ENCODE measurements around the gene COMP.
"Not testable (repeated sequence)": the region's sequence is repeated elsewhere in the genome, so short reads cannot be mapped to it uniquely, and the experiment has no call there.

The COMP gene

DNA sequence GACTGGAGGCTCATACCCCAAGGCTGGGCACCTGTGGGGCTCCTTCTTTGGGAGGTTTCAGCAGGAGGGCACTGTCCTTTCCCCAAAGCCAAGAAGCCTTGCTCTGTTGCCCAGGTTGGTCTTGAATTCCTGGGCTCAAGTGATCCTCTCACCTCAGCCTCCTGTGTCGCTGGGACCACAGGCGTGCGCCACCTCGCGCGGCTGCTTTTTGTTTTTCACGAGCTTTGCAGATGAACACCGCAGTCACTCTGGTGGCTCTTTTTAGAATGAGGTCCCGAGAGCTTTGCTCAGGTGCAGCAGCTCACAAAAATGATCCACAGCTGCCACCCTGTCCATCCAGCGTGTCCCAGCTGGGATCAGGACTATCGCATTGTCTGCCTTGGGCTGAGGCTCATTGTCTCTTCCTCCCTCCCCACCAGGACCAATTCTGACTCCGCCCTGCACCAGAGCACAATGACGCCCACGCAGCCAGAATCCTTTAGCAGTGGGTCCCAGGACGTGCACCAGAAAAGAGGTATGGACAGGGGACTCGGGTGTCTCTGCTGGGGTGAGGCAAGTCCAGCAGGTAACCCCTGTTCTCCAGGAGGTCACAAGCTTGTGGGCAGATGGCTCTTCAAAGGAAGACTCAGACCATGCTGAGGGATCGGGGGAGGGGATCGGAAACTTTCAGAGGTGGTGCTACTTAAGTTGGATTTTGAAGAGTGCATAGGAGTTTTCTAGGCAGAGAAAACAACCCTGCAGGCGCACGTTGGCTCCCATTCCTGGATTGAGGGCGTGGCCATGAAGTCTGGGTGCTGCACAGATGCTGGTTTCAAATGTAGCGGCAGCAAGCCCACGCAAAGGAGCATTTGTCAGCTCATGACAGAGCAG lies 41.5 kb downstream of the COMP start:
- in situ Hi-C loops (cut with MboI; ENCODE audit: low sequenced_read_pairs) = no loop called here

DNA sequence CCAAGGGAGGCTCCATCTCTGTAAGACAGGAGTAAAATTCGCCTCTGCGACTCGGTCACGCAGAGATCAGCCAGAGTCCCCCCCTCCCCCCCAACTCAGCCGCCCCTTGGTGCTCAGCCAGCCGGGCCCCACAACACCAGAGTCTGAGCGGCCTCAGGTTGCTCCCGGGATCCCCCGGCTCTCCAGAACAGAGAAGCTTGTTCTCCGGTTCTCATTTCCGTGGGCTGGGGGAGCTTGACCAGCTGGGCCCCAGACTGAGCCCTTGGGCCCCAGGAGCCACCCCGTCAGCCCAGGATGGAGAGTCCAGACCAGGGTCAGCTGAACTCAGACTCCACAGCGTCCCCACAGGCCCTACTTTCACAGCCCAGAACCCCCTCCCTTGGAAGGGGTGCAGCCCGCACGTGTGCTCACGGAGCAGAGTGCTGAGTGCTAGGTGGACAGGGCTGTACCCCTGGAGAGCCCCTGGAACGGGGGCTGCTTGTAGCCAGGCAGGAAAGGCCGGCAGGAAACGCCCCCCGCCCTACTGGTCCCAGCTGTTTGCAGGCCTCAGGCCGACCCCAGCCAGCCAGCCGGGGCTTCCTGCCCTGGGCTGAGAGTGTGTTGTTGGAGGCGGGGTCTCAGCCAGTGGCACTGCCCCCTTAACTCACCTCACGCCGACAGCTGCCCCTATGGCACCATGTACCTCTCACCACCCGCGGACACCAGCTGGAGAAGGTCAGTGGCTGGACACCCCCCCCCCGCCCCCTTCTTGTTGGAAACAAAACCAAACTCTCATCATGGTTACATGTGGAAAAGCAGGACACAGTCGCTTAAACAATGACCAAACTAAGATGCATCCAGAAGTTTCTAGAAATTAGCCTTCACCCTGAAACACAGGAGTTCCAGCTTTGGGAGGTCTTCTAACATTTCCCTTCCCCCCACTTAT lies 44.4 kb downstream of the COMP start:
- in situ Hi-C loops (cut with MboI; ENCODE audit: low sequenced_read_pairs) = no loop called here

DNA sequence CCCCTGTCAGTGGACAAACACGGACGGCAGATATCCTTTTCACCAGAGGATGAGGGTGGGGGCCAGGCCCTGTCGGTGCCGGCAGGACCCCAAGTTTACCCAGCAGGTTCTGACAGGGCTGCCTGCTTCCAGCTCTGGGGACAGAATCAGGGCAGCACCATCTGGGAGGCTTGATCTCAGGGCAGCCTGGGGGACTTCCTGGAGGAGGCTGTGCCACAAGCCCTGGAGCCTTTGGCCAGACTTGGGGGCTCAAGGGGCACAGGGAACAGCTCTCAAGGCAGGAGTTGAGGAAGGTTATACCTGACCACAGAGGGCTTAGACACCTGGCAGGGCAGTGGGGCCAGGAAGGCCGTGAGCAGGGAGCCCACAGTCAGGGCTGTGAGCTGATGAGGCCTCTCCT lies 45.2 kb downstream of the COMP start:
- in situ Hi-C loops (cut with MboI; ENCODE audit: low sequenced_read_pairs) = no loop called here

DNA sequence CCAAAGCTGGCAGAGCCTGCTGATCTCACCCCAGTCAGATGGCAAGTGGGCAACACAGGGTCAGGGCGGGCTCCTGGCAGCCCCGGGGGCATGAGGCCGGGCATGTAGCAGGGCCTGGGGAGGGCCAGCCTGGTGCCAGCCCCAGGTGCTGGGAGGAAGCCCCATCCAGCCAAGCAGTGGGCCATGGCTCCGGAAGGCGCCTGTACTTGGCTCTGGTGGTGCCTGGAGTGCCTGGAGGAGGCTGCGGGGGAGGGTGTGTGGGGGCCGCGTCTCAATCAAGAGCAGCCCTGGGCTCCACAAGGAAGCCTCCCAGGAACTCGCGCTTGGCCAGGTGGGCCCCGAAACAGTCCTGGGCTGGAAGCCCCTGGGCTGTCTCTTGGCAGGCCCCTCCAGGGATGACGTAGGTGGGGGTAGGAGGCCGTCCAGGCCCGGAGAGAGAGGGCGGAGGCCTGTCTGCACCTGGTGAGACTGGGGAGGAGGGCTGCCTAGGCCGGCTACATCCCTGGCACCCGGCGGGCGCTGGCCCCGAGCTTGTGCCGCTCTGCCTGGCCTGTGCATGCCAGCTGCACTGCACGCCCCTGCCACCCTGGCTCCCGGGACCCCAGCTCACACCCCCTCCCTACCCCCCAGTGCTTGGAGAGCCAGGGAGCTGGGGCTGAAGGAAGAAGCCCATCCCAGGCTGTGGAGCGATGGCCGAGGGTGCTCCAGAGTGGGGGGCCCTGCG lies 45.9 kb downstream of the COMP start:
- in situ Hi-C loops (cut with MboI; ENCODE audit: low sequenced_read_pairs) = no loop called here

DNA sequence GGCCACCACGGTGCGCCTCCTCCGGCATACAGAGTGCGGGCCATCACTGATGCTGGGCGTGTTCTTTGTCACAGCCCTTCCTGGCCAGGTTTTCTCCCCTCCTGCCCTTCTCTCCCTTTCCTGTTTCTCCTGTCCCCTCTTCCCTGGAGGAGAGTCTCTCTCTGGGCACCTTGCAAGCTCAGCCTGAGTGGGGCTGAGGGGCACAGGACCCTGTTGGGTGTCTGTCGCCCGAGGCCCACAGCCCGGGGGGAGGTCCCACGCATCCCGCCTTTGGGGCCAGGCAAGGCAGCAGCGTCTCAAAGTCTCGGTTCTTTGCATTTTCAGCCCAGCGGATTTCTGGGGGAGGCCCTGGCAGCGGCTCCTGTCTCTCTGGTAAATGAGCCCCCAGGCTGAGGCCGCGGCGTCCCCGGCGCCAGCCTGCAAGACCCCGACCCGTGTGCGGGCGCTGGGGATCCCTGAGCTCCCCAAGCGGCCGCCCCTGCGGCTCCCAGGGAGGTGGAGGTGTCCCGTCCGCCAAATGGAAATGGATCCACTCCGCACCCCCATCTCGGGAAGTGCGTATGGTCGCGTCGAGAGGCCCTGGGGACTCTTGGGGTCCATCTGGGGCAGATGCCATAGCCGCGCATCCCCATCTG lies 47.2 kb downstream of the COMP start:
- in situ Hi-C loops (cut with MboI; ENCODE audit: low sequenced_read_pairs) = no loop called here

DNA sequence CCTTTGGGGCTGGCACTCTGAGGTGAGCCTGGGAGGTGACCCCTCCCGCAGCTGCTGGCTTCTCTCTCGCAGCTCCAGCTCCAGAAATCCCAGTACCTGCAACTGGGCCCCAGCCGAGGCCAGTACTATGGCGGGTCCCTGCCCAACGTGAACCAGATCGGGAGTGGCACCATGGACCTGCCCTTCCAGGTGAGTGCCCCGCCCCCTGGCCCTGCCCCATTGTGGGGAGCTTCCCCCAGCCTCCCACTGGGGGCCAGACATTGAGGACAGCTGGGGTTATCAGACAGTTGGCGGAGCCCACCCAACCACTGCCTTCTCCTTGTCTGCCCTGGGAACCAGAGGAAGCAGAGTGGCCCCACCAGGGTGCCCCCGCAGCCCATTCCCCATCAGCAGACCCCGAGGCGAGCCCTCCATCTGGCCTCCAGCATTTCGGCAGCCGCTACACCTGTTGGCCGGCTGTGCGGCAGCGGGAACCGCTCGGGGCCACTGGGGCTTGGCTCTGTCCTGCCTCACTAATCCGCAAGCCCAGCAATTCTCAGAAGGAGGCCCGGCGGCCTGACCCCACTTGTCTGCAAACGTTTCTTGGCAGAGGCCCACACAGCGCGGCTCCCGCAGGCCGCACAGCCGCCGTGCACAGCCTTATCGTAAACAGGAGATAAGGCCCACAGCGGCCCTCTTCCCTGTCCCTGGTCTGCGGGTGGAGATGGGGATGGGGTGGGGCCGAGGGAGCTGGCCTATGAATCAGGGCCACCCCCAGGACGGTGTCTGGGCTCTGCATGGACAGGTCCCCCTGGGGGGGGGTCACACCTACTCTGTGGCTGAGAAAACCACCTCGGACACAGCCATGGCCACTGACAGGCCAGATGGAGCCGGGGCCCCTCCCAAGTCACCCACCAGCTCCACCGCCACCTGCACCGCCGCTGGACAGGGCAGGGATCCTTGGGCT lies 48.0 kb downstream of the COMP start:
- in situ Hi-C loops (cut with MboI; ENCODE audit: low sequenced_read_pairs) = no loop called here

DNA sequence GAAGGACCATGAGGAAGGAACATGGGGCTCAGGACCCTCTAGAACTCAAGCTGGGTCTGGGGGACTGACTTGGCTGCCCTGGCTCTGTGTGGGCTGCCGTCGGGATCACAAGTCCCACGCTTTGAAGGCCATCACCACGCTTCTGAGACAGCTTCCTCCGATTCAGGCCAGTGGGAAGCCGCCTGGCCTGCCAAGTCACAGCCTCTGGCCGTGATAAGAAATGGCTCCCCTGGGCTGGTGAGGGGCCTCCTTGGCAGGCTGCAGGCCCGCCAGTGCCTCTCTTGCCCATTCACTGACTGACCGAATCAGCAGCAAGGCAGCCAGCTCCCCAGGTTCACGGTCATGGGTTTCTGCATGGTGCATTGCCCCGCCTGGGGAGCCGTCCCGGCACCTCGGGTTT lies 48.8 kb downstream of the COMP start:
- in situ Hi-C loops (cut with MboI; ENCODE audit: low sequenced_read_pairs) = no loop called here

DNA sequence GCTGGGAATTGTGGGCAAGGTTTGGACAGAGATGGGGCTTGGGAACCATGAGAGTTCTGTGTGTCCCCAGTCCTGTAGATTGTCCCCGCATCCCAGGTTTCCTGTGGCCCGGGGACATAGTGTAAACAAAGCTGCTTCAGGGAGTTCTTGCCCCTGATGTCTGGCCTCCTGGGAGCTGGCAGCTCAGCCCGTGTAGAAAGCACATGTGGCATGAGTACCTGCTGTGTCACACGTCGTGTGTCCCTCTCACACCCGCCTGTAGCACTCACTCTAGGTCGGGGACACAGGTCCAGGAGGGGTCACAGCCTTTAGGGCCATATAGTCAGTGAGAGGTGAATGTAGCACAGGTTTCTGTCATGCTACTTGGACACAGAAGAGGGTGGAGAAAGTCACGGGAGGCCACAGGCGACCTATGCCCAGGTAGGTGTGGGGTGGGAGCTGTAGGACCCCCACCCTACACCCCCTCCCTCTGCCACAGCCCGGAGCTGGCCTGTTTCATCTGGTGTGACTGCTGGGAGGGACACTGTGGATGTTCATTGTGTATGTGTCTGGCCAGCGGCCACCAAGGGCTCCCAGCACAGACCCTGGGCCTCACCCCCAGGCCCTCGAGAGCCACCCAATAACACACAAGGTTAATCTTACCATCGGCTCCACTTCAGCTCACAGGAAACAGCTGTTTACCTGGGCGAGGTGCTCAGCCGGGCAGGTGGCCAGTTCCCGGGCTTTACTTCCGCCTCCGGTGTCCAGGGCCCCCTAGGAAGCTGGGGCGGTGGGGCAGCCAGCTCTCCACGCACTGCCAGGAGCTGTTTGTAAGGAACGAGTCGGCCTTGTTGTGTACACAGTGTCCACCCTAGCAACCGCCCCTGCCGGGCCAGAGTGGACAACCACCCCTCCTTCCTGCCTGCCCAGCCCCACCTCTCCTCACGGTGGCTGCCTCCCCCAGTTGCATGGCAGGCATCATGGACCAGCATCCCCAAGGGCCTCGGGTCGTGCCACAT lies 49.7 kb downstream of the COMP start:
- in situ Hi-C loops (cut with MboI; ENCODE audit: low sequenced_read_pairs) = no loop called here

DNA sequence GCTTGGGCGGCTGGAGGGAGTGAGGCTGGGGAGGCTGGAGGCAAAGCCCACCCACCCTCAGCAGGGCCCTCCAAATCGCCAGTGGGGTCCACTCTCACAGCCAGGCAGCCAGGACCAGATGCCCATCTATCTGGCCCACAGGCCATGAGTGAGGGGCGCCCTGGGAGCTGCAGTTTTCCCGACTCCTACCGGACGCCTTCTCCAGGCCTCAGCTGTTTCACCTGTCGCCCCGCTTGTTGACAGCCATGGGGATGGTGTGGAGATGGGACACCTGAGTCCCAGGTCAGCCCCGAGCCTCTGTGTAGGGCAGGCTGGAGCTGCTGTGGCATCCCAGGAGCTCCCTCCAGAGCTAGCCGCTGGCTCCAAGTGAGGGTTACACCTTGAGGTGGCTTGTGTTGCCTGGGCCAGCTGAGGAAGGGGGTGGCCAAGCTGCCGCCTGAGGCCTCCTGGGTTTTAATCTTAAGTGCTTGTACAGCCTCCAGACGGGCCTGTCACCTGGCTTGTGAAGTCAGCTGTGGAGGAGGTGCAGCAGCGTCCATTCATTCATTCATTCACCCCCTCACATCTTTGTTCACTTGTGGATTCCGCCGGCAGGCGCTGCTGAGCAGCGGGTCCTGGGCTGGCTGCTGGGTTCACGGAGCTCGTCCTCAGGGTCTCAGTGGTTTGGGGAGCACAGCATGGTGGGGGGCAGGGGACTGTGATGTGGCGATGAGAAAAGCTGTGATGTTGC lies 52.0 kb downstream of the COMP start:
- in situ Hi-C loops (cut with MboI; ENCODE audit: low sequenced_read_pairs) = no loop called here

DNA sequence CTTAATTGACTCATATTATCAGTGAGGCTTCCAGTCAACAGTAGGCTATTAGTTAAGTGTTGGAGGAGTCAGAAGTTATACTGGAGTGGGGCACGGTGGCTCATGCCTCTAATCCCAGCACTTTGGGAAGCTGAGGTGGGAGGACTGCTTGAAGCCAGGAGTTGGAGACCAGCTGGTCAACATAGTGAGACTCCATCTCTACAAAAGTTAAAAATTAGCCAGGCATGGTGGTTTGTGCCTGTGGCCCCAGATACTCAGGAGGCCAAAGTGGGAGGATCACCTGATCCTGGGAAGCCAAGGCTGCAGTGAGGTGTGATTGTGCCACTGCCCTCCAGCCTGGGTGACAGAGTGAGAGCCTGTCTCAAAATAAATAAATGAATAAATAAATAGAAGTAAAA lies 53.2 kb downstream of the COMP start:
- in situ Hi-C loops (cut with MboI; ENCODE audit: low sequenced_read_pairs) = no loop called here

DNA sequence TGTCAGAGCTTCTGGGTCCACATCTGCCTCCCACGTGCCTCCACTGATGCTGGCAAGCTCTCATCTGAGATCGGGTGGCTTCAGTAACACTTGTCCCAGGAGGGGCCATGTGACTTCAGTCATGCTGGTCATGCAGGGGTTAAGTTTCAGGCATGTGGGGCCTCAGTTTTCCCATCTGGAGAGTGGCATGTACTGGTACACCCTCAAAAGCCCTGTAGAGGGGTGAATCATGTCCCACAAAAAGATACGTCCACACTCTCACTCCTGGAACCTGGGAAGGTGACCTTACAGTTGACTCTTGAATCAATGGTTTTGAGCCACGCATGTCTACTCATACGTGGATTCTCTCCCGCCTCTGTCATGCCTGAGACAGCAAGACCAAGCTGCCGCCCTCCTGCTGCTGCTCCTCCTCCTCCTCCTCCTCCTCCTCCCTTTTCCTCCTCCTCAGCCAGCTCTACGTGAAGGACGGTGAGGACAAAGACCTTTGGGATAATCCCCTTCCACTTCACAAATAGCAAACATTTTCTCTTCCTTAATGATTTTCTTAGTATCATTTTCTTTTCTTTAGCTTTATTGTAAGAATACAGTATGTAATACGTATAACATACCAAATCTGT lies 53.7 kb downstream of the COMP start:
- in situ Hi-C loops (cut with MboI; ENCODE audit: low sequenced_read_pairs) = no loop called here

DNA sequence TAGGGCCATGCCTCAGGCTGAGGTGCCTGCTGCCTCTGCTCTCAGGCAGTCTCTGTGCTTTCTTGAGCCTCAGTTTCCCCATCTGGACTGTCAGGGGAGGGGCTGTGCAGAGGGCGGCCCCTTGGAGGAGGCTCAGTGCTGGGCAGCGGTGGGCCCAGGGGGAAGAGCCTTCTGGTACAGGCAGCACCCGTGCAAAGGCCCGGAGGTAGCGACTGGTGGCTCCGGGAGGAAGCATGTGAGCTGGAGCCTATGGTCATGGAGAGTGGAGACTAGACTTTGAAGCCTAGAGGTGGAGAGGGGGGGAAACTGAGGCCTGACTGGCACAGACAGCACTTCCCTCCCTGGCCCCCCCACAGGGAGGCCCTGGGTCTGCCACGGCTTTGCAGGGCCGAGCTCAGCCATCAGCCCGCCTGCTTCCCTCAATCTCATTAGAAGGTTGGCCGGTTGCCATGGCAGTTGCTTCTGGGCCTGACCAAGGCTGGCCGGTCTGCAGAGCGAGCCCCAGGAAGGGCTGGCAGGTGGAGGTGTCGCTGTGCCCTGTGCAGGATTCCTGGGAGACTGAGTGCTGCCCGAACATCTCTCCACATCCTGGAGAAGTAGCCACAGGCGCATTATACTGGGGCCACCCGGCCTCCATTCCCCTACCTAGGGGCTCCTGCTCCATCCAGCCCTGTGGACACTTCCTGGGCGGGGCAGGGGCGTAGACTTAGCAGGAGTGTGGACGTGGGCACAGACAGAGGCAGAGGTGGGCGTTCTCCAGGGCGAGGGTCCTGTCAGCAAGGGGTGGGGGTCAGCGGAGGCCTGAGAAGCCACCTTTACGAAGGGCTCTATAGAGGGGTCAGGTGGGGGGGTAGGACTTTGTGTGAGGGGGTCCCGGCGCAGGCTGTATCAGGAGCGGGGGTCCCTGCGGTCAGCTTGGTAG lies 54.4 kb downstream of the COMP start:
- in situ Hi-C loops (cut with MboI; ENCODE audit: low sequenced_read_pairs) = no loop called here

DNA sequence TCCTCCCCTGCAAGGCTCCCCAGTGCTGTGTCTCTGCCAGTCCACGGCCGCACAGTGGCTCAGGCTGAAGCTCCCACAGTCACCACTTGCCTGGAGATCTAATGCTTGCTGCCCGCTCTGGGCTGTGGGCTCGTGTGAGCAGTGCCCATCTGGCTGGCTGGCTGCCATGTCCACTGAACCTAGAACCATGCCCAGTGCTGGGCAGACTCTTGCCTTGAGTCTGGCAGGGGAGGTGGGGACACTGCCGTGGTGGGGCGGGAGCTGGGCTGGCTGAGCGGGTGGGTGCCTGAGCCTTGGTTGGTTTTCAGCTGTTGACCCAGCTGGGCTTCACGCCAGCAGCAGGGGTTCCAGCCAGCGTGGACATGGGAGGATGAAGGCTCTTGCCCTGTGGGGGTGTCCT lies 55.4 kb downstream of the COMP start:
- in situ Hi-C loops (cut with MboI; ENCODE audit: low sequenced_read_pairs) = no loop called here

DNA sequence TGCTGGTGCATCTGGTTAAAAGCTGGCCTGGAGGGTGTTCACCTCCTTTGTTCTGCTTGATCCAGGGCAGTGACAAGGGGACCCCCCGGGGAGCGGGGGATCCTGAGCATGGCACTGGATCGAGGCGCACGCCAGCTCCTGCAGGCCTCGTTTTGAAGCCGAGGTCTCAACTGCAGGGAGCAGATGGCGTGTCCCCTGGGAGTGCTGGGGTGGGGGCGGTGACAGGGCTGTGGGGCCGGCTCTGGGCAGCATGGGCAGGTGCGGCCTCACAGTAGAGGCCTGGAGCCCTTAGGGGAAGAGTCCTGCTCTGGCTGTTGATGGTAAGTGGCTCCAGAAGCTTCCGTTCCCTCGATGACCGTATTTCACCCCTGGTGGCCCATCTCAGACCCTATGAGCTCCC lies 55.8 kb downstream of the COMP start:
- in situ Hi-C loops (cut with MboI; ENCODE audit: low sequenced_read_pairs) = no loop called here

DNA sequence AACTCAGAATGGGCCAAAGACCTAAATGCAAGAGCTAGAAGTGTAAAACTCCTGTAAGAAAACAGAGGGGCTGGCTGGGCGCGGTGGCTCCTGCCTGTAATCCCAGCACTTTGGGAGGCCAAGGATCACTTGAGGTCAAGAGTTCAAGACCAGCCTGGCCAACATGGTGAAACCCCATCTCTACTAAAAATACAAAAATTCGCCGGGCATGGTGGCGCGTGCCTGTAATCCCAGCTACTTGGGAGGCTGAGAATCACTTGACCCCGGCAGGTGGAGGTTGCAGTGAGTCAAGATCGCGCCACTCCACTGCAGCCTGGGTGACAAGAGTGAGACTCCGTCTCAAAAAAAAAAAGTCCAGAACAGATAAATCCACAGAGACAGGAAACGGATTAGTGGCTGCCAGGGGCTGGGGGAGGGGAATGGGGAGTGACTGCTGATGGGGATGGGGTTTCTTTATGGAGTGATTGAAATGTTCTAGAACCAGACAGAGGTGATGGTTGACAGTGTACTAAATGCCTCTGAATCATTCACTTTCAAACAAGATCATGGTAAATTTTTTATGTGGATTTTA lies 57.3 kb downstream of the COMP start:
- in situ Hi-C loops (cut with MboI; ENCODE audit: low sequenced_read_pairs) = not testable (repeated sequence)

DNA sequence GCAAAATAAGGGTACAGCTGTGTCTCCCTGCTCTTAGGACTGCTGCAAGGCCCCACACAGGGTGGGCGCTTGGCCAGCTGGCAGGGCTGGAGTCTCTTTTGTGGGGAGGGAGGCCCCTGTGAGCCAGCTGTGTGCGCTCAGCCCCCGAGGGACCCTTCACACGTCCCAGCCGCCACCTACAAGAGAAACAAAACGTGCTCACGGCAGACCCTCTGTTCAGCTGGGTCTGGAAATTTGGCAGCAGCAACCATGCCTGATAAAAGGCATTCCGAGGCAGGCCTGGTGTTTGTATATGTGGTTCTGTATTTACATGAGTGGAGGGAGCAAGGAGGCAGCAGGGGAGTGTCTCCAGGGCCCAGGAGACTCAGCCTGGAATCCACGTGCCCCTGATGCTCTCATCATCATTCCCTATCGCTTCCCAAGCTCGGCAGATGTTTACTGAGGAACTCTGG lies 57.9 kb downstream of the COMP start:
- in situ Hi-C loops (cut with MboI; ENCODE audit: low sequenced_read_pairs) = no loop called here
